ENCODE measurements around the gene LIF.
"Not testable (repeated sequence)": the region's sequence is repeated elsewhere in the genome, so short reads cannot be mapped to it uniquely, and the experiment has no call there.

LIF gene

DNA sequence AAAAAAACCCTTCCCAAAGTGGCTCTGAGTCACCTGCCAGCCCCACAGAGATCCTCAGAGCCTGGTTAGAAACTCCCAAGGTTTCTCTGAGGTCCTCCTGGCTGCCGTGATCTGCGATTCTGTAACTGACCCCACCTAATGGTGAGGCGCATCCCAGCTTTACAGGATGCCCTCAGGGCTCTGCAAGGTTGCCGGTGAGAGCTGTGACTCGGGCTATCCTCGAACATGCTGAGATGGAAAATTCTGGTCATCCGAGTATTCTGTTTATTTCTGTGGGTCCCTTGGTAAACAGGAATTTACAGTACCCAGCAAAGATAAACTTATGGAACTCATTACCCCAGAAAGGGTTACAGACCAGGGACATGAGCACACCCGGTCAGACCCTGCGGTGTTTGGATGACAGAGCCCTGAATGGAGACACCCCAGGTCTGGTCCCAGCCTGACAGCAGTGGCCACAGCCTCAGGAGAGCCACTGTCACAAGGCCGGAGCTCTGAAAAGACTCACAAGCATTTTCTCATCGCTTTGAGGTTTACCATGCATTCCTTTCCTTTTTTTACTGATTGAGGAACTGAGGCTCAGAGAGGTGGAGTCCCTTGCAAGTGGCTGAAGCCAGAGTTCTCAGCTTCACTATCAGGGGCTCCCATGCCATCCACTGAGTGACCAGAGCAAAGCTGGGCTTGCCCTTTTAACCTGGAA, 22.2 kb downstream of the LIF start:
- DNase-seq = no peak

DNA sequence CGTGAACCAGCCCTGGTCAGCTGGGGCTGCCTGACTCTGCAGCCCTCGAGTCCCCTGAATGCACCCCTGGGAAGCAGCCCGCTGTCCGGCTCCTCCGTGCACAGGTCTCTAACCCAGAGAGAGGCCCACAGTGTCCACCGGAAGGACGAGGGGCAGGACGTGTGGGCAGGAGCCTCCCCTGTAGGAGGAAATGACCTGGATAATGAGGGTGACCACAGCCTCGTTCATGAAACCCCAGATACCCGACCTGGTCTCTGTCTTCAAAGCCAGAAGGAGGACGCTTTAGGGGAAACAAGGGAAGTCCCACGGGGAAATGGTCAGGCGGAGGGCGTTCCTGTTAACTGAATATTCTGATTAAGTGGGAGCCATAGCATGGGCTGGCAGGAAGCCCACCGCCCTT, 23.3 kb downstream of the LIF start:
- no peak for DNase-seq

DNA sequence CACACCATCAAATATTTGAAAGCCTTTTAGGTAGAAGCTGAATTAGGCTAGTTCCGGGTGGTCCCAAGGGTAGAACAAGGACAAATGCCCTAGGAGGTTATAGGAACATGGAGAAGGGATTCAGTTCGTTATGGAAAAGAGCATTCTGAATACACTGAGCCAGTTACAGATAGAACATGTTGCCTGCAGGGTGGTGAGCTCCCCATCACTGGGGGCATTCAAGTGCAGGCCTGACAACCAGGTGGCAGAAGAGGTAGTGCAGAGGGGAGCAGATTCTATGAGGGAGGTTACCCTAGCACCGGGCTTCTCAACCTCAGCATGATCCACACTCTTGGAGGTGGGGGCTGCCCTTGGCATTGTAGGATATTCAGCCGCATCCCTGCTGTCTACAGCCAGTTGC, 24.2 kb downstream of the LIF start:
- no peak for DNase-seq

DNA sequence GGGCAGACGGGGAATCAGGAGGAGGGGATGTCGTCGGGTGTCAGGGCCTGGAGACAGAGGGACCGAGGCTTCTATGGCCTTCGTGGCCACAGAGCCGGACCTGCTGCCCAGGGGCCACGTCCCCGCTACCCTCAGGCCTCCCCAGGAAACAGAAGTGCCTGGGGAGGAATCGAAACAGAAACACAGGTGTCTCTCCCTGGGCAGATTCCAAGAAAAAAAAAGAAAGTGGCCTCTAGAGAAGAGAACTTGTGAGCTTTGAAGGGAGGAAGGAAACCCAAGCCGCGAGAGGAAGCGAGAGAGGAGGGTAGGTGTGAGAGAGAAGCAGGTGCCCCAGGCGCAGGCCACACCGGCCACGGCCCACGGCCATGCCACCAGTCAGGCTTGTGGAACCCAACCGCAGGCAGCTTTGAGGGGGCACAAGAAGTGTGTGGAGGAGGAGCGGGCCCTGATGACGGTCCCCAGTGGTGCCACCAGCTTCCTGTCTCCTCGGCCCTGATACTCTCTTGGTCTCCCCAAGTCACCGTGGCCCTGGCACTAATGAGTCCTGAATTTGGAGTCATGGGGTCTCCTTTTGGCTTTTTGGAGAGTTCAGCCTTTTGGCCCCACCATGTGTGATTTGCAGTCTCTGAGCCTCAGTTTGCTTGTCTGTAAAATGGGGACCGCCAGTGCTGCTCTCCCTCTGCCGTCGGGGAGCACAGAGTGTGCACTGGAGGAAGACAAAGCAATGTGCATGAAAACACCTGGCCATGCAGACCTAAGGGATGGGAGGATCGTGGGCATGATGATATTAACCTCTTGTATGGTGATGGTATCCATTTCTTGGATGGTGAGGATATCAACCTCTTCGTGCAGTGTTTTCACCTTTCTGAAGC, 25.2 kb downstream of the LIF start:
- DNase-seq = peak; percentile 76

DNA sequence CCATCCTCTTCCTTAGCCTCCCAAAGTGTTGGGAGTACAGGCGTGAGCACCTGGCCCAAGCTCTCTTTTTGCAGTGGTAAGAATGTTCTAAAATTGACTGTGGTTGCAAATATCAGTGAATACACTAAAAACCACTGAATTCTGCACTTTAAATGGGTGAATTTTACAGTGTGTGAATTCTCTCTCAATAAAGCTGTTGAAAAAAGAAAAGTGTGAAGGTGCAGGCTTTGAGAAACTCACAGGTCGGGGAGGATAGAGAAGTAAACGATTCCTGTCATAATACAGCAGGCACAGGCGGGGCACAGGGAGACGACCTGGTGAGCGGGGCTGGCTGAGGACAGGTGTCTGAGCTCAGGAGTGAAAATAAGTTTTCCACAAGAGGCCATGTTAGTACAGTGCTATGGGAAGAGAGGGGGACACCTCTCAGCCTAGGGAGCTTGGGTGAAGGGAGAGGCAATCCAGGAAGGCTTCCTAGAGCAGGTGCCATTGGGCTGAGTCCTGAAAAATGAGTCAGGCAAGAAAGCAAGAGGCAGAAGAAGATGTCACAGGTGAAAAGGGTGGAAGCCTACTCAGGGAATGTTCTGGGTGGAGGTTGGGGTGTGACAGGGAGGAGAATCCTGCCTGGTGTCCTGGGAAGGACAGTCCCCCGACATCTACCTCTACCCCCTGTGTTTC, 26.1 kb downstream of the LIF start:
- no peak for DNase-seq

DNA sequence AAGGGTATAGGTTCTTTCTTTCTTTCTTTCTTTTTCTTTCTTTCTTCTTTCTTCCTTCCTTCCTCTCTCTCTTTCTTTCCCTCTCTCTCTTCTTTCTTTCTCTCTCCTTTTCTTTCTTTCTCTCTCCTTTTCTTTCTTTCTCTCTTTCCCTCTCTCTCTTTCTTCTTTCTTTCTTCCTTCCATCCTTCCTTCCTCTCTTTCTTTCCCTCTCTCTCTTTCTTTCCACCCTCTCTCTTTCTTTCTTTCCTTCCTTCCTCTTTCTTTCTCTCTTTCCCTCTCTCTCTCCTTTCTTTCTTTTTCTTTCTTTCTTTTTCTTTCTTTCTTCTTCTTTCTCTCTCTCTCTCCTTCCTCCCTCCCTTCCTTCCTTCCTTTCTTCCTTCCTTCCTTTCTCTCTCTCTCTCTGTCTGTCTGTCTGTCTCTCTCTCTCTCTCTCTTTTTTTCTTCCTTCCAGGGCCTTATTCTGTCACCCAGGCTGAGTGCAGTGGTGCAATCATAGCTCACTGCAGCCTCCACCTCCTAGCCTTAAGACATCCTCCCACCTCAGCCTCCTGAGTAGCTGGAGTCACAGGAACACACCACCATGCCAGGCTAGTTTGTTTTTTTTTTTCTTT, 26.8 kb downstream of the LIF start:
- DNase-seq = no peak

DNA sequence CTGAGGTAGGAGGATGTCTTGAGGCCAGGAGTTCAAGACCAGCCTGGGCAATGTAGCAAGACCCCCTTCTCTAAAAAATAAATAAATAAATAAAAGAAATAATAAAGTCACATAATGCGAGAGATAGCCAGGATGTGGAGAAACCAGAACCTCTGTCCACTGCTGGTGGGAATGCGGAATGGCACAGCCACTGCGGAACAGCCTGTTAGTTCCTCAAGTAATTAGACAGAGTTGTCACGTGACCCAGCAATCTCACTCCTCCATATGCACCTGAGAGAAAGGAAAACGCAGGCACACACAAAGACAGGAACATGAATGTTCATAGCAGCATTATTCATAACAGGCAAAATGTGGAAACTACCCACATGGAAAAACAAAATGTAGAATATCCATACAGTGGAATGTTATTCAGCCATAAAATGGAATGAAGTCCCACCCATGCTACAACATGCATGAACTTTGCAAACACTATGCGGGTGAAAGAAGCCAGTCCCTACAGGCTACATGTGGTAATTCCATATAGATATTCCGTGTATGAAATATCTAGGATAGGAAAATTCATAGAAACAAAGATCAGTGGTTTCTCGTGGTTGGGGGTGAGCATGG, 27.4 kb downstream of the LIF start:
- DNase-seq = no peak

DNA sequence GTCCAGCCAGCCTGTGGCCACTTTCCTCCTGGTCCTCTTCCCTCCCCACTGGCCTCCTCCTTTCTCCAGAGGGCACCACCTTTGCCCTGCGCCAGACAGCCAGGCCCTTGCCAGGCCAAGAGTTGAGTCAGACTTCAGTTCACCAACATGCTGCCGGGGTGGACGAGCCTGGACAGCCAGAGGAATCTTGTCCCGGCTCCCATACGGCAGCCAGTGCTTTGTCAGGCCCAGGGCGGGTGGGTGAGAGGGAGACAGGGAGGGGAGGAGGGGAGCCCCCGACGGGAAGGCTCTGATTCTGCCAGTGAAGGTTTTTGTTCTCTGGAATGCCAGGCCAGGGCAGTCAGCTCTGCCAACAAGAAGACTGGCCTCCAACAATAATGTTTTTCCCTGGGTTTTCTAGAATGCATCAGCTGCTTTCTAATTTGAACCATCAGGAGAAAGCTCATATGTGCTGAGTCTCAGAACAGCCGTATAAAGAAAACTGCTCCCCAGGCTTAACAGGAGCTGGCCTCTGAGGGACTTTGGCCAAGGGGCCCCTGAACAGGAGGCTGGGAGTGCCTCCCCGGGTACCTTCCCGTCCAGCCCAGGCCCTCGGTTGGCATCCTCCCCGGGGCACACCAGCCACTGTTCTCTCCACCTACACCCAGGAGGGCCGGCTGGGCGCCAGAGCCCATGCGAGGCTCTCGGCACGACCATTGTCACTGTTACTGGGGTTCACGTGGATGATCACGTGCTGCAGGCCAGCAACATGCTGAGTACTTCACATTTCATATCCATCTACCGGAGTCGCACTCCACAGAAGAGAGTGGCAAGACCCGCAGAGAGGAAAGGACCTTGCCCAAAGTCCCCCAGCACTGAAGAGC, 28.6 kb downstream of the LIF start:
- no peak for DNase-seq

DNA sequence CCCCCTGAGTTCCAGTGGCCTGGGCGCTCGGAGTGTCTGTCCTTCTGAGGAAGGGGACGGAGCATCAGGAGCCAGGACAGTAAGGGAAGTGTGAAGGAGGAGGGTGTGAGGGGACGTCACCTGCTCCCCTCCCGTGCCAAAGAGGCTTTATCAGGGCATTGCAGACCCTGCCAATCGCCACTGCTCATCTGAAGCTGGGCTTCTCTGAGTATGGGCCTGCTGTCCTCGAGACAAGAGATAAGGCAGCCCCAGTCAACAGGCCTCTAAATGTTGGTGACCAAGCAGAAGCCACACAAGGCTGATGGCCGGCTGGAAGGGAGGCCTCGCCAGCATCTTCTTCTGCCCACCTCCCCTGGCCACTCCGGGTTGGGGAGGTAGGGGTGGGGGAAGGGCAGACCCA, 29.8 kb downstream of the LIF start:
- no peak for DNase-seq

DNA sequence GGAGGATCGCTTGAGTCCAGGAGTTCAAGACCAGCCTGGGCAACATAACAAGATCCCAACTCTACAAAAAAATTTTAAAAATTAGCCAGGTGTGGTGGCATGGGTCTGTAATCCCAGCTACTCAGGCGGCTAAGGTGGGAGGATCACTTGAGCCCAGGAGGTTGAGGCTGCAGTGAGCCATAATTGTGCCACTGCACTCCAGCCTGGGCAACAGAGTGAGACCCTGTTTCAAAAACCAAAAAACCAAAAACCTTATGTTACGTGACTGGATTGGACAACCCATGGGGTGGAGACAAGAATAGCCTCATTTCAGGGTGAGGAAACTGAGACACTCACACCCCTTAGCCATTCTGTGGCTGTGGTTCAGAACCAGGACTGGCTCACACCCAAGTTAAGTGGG, 30.3 kb downstream of the LIF start:
- DNase-seq = not testable (repeated sequence)

DNA sequence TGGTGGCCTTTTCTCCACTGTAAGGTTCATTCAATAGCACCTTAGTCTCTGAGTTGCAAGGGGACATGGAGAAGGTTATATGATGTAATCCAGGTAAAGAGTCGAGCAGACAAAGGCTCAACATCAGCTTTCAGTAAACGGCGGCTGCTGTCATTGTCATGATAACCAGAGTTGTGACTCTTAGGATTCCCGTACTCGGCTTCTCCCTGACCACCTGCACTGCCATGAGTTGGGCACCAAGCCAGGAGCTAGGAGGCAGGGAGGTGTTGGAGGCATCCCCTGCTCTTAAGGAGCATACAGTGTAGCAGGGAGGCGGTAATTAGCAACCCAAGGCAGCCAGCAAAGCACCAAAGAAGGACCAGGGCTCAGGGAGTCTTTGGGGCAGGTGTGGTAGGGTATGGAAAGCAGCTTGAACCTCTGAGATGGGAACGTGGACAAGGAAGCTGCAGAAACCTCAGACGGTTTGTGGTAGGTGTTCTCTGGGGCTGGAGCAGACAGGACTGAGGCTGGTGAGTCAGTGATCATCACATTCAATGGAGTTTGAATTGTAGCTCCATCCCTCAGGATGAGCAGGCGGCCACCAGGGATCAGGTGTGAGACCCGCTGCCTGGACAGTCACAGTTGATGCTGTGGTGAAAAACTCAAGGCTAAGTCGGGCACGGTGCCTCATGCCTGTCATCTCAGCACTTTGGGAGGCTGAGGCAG, 31.7 kb downstream of the LIF start:
- no peak for DNase-seq

DNA sequence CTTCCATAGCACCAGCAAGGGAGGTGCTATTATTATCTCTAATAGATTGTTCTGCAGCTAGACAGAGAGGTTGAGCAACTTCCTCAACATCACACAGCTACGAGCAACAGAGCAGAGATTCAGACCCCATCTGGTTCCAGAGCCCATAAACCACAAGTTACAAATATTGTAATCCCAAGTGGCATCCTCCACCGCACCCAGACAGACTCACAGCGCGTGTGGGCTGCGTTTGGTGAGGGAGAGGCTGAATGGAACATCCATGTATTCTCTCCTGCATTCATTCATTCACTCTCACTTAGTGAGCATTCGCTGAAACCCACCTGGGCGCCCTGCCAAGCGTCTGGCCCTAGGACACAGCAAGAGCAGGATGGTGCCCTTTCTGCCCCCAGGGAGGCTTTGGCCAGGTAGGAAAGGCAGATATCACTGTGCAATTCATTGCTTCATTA, 33.5 kb downstream of the LIF start:
- DNase-seq = peak; percentile 35

DNA sequence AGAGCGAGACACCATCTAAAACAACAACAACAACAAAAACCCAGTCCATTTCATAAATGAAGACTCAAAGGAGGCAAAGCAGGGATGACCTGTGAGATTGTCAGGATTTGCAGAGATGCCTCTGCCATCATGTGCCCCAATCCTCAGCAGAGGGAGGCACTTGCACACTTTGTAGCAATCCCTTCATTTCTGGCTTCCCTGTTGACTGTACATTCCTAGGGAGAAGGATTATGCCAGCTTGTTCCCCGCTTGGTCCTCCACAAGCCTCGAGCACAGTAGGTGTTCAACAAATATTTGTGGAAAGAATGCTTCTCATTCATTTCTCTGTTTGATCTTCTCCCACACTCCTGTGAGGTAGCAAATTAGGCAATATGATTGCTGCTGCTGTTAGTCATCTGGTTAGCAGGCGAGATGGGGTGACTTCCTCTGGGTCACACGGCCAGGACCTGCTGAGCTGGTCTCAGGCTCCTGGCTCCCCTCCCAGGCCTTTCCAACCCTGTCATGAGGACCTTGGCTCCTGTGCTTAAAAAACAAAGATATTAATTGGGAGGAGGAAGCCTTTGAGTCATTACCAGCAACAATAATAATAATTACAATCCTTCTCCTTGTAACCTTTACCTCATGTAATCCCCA, 34.1 kb downstream of the LIF start:
- DNase-seq = peak; percentile 67

DNA sequence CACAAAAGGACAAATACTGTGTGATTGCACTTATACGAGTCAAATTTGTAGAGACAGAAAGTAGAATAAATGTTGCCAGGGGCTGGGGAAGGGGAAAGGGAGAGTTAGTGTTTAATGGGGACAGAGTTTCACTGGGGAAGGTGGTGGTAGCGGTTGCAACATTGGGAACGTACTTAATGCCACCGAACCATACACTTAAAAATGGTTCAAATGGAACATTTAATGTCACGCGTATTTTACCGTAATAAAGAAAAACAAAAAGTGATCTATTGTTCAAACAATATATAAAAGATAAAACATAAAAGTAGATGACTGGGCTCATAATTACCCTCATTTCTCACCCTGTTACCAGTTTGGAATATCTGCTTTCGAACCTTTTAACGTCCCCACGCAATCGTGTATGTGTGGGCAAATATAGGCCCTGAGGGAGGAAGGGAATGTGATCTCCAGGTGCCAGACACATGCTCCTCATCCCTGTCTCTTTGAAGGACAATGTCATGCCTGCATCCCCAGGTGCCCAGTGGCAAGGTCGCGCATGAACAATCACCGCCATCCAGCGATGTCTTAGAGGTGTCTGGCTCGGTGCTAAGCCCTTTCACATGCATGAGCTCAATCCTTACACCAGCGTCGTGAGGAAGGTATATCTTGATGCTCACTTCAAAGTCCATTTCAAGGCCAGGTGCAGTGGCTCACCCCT, 35.3 kb downstream of the LIF start:
- no peak for DNase-seq

DNA sequence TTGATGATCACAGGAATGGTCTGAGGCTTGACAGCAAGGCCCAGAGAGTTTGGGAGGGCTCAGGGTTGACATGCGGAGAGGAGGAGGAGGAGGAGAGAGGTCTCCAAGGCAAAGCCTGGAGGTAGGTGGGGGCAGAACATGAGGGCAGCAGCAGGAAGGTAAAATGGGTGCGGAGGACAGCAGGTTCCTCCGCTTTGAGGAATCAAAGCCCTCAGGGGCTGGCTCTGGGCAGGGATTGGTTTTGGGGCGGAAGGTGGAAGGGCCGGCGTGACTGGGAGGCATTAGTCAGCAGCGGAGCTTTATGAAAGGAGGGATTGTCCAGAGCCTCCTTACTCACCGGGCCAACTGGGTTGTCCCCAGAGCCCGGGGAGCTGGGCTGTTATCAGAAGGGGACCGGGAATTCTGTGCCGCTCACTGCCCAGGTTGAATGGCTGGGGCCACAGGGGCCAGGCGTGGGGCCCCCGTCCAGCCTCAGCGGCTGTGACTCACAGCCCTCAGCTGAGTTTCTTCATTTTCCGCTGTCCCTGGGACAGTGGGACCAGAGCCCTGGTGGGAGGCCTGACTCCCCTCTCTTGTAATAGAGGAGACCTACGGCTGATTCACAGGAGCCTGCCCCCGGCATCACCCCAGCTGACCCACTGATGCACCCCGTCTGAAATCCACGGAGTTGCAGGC, 36.2 kb downstream of the LIF start:
- DNase-seq = no peak

DNA sequence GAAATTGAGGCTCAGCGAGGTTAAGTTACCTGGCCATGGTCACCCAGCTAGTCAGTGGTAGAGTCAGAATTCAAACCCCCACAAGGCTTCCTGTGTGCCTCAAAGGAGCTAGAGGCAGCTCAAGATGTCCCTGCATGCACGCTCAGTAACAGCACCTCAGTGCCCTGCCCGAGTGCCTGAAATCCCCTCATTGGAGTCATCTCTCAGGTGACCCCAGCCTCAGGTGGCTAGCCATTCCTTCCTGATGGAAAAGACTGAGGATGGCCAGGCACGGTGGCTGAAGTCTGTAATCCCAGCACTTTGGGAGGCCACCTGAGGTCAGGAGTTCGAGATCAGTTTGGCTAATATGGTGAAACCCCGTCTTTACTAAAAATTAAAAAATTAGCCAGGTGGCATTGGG, 36.9 kb downstream of the LIF start:
- DNase-seq = no peak

DNA sequence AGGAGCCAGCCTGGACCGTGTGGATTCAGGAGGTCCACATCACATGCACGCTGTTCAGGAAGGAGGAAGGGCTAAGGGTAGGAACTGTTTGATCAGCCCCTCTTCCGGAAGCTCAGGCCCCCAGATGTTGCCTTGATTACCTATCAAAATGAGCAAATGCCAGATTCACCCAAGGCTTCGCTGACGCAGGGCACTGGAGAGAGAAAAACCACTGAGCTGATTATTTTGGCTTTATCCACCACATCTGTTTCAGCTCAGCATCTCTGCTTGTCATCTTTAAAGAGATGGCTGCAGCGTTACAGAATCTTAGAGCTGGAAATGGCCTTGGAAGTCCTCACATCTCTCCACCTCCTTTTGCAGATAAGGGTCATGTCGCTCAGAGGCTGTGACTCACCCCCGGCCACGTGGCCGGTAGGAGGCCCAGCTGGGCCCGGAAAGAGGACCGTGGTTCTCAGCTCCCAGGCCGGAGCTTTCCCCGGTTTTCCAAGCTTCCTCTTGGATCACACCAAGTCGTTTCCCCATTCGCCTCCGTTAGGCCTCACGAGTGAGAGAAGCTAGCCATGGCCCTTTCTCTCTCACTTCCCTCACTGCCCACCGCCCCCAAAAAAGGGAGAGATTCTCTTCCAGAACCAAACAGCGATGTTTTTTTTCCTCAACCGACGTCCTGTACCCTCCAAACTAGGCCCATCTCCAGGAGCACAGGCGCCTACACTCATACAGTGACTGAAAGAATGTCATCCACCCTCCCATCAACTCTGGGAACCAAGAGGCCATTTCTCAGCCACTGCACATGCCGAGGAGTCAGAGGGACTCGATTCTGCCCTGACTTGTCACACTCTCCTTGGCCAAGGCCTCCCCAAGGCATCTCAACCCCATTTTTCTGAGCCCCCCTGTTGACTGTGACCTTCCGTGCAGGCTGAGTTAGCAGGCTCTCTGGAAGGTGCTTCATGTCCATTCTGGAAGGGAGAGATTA, 37.6 kb downstream of the LIF start:
- DNase-seq = no peak

DNA sequence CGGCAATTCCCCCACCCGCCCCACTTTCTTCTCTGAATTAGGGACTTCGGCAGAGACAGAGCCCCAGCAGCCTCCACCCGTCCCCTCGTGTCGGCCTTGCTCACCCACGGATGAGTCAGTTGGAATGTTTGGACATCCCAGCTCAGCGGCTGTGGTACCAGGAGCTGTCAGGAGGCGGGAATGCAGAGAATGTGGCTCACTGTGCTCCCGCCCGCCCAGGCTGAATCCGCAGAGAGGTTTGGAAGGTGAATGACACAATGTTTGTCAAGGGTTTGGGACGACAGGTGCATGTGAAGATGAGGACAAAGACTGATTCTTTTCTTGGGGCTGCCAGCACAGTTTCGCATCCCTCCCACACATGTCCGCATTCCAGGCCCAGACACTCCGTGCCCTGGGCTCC, 39.6 kb downstream of the LIF start:
- DNase-seq = no peak
